ENCODE results near the gene NKX2-2. TPM values are rescaled to one million over a fixed set of nuclear protein-coding genes. Genes with fewer than 3 reads are reported as not detected.

NKX2-2 gene
- total RNA-seq, 3 donors from 2014 or later (not counting 1 experiment from before 2014, with no cell fraction given): not detected

DNA sequence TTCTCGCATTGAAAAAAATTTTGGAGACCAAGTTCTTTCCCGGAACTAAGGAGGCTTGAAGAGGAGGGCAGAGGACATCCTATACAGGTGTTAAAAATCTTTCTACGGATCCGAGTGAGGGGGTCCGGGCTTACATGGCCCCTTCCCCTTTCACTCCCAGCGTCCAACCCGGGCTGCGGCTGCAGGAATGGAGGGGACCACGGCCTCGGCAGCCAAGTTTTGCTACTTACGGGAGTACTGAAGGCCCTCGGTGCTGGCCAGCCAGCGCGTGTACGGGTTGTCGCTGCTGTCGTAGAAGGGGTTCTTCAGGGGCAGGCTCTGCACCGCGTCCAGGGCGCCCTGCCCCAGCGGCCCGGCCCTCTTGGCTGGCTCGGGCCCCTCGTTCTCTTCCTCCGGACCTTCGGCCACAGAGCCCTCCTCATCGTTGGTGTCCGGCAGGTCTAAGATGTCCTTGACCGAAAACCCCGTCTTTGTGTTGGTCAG, 642 bp downstream of the NKX2-2 start:
- Mint-ChIP-seq H3K27me3 (ENCODE audit: low read depth in 2 of 2) (peaks cover 53 to 59% of the 10 kb centered on the region in 2 donors), H3K27ac (no peak overlapping the region), H3K9me3 (no peaks in the 10 kb centered on the region), H3K4me3 (no peak overlapping the region), H3K4me1 (peaks cover 0 to 16% of the 10 kb centered on the region in 2 donors), H3K36me3 (no peaks in the 10 kb centered on the region)
- intact Hi-C loops (cut with micrococcal nuclease): no loop called here
- no peak overlapping the region for H3K4me3 ChIP-seq (ENCODE audit: low read length)
- TF ChIP-seq, protein P1, sequence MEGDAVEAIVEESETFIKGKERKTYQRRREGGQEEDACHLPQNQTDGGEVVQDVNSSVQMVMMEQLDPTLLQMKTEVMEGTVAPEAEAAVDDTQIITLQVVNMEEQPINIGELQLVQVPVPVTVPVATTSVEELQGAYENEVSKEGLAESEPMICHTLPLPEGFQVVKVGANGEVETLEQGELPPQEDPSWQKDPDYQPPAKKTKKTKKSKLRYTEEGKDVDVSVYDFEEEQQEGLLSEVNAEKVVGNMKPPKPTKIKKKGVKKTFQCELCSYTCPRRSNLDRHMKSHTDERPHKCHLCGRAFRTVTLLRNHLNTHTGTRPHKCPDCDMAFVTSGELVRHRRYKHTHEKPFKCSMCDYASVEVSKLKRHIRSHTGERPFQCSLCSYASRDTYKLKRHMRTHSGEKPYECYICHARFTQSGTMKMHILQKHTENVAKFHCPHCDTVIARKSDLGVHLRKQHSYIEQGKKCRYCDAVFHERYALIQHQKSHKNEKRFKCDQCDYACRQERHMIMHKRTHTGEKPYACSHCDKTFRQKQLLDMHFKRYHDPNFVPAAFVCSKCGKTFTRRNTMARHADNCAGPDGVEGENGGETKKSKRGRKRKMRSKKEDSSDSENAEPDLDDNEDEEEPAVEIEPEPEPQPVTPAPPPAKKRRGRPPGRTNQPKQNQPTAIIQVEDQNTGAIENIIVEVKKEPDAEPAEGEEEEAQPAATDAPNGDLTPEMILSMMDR (IDR thresholded peaks at IDR 0.05): no peak
- H3K4me1 ChIP-seq (ENCODE audit: control insufficient read depth, insufficient read depth, low read length): peaks cover 20% of the 10 kb centered on the region
- peaks cover 35% of the 10 kb centered on the region for H3K27me3 ChIP-seq (ENCODE audit: control insufficient read depth, insufficient read depth, low read length)
- DNase-seq: peak in 1 of 2 donors; percentile 26
- H3K27ac ChIP-seq (ENCODE audit: low read length): no peak overlapping the region
- no peaks in the 10 kb centered on the region for H3K36me3 ChIP-seq (ENCODE audit: control insufficient read depth, insufficient read depth, low read length)
- WGBS (ENCODE audit: insufficient coverage): 6% methylated on average over 29 of the region's 30 CpGs
- no peak for ATAC-seq
- no peaks in the 10 kb centered on the region for H3K9me3 ChIP-seq (ENCODE audit: control insufficient read depth, insufficient read depth, low read length)

DNA sequence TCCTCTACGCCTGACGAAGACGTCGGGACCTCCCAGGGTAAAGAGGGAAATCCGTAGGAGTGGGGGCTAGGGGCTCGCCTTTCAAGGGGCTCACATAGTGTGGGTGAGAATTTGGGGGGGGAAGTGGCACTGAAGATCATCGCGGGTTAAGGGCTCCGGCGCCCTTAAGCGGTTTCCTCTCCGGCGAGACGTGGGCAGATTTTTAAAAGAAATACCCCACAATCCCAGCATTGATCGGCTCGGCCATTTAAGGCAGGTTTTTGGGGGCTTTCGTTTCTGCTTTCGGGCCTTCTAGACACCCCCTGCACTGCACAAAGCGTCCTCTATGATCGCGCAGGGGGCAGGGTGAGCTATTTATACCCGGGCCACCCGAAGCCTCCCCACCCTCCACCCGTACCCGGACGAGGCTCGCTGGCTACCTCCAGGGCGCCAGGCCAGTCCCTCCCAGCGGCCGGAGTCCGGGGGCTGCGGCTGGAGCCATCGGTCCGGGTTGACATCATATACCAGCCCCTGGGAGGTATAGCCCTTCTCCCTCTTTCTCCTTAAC, 1.2 kb downstream of the NKX2-2 start:
- Mint-ChIP-seq H3K4me3 (no peak overlapping the region), H3K27me3 (ENCODE audit: low read depth in 2 of 2) (peaks cover 53 to 59% of the 10 kb centered on the region in 2 donors), H3K4me1 (peaks cover 0 to 16% of the 10 kb centered on the region in 2 donors), H3K27ac (no peak overlapping the region), H3K36me3 (no peaks in the 10 kb centered on the region), H3K9me3 (no peaks in the 10 kb centered on the region)
- DNase-seq (peak in 1 of 2 donors; percentile 12), ATAC-seq (no peak)
- Histone ChIP-seq H3K9me3 (ENCODE audit: control insufficient read depth, insufficient read depth, low read length) (no peaks in the 10 kb centered on the region), H3K4me3 (ENCODE audit: low read length) (no peak overlapping the region), H3K27ac (ENCODE audit: low read length) (no peak overlapping the region), H3K36me3 (ENCODE audit: control insufficient read depth, insufficient read depth, low read length) (no peaks in the 10 kb centered on the region), H3K4me1 (ENCODE audit: control insufficient read depth, insufficient read depth, low read length) (peaks cover 20% of the 10 kb centered on the region), H3K27me3 (ENCODE audit: control insufficient read depth, insufficient read depth, low read length) (peaks cover 40% of the 10 kb centered on the region)
- 3% methylated on average over 31 of the region's 34 CpGs for WGBS (ENCODE audit: insufficient coverage)
- intact Hi-C loops (cut with micrococcal nuclease): no loop called here
- TF ChIP-seq, protein P1 (IDR thresholded peaks at IDR 0.05): no peak

DNA sequence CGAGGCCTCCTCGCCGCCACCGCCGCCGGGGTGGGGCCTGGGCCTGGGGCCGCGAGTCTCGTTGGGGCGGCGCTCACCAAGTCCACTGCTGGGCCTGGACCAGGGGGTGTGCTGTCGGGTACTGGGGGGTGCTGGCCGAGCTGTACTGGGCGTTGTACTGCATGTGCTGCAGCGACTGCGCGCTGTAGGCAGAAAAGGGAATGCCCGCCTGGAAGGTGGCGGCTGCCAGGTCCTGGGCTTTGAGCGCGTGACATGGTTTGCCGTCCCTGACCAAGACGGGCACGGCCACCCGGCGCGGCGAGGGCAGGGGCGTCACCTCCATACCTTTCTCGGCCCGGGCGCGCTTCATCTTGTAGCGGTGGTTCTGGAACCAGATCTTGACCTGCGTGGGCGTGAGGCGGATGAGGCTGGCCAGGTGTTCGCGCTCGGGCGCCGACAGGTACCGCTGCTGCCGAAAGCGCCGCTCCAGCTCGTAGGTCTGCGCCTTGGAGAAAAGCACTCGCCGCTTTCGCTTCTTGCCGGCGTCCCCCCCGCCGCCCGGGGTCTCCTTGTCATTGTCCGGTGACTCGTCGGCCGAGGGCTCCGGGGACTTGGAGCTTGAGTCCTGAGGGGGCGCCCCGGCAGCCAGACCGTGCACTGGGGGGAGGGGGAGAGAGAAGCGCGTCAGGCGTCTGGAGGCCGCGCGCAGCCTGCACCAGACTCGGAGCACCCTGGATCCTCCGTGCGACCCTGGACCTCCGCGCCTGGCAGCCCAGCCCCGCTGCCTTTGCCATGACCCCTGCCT, 1.8 kb downstream of the NKX2-2 start:
- Mint-ChIP-seq H3K27ac (no peak overlapping the region), H3K36me3 (no peaks in the 10 kb centered on the region), H3K9me3 (no peaks in the 10 kb centered on the region), H3K27me3 (ENCODE audit: low read depth in 2 of 2) (peaks cover 53 to 59% of the 10 kb centered on the region in 2 donors), H3K4me3 (no peak overlapping the region), H3K4me1 (peaks cover 0 to 16% of the 10 kb centered on the region in 2 donors)
- intact Hi-C loops (cut with micrococcal nuclease): no loop called here
- TF ChIP-seq, protein P1 (IDR thresholded peaks at IDR 0.05): no peak
- Histone ChIP-seq H3K4me3 (ENCODE audit: low read length) (no peak overlapping the region), H3K27ac (ENCODE audit: low read length) (no peak overlapping the region), H3K27me3 (ENCODE audit: control insufficient read depth, insufficient read depth, low read length) (peaks cover 39% of the 10 kb centered on the region), H3K9me3 (ENCODE audit: control insufficient read depth, insufficient read depth, low read length) (no peaks in the 10 kb centered on the region), H3K36me3 (ENCODE audit: control insufficient read depth, insufficient read depth, low read length) (no peaks in the 10 kb centered on the region), H3K4me1 (ENCODE audit: control insufficient read depth, insufficient read depth, low read length) (peaks cover 20% of the 10 kb centered on the region)
- WGBS (ENCODE audit: insufficient coverage): 5% methylated on average over 76 of the region's 76 CpGs
- no peak for ATAC-seq
- DNase-seq: peak in 1 of 2 donors; percentile 32

Measured in natural killer cell (primary cell).